T-helper 17 cell (primary cell): ENCODE results near the gene C17orf100. TPM values are rescaled to one million over a fixed set of nuclear protein-coding genes. Genes with fewer than 3 reads are reported as not detected.

Experiments used
- ATAC-seq: fragments of 150-1000 bp; cut with Tn5 transposase; 2 replicates; pipeline ENCODE4 v1.10.0; 2021; ENCODE audit warnings: mild to moderate bottlenecking, moderate library complexity
- DNase-seq, 3 donors: peaks; one replicate each; pipeline versions ENCODE4 v3.0.0 to v3.0.0-alpha.2; 2020 to 2021
- H3K9me3 ChIP-seq: one replicate; pipeline ENCODE4 v1.7.0; 2013; ENCODE audit warnings: low read length, mild to moderate bottlenecking; ENCODE audit not compliant: control insufficient read depth, poor library complexity, severe bottlenecking
- H3K27ac Mint-ChIP-seq: one replicate; pipeline ENCODE4 v1.8.0; 2022; ENCODE audit warnings: mild to moderate bottlenecking, moderate library complexity, mixed read lengths
- H3K27me3 Mint-ChIP-seq: one replicate; pipeline ENCODE4 v1.8.0; 2022; ENCODE audit warnings: mixed read lengths
- H3K36me3 Mint-ChIP-seq: one replicate; pipeline ENCODE4 v1.8.0; 2022; ENCODE audit warnings: low read depth, mixed read lengths
- H3K4me1 Mint-ChIP-seq: one replicate; pipeline ENCODE4 v1.8.0; 2022; ENCODE audit warnings: mild to moderate bottlenecking, mixed read lengths
- H3K4me3 Mint-ChIP-seq: one replicate; pipeline ENCODE4 v1.8.0; 2022; ENCODE audit warnings: mild to moderate bottlenecking, moderate library complexity, mixed read lengths
- total RNA-seq, 4 donors: library from RNA in 2 of 4; stranded (reverse) in 2 of 4; gene quantifications; one replicate each; pipeline ENCODE4 v1.2.3 and lab custom pipeline; 2022 to 2026

Gene C17orf100
- total RNA-seq, 2 donors from 2014 or later, result 1.3 to 2.5 TPM

- H3K27ac Mint-ChIP-seq, result no peak overlapping the region
- no peak for ATAC-seq
- DNase-seq, result no peak
- H3K9me3 ChIP-seq, result no peaks in the 10 kb centered on the region
- peaks cover 47% of the 10 kb centered on the region for H3K27me3 Mint-ChIP-seq
- no peaks in the 10 kb centered on the region for H3K36me3 Mint-ChIP-seq
- peaks cover 2% of the 10 kb centered on the region for H3K4me1 Mint-ChIP-seq
- H3K4me3 Mint-ChIP-seq, result no peak overlapping the region
Measured at GRCh38 chr17:6696906-6697305, 45.3 kb downstream of the C17orf100 start.

DNA sequence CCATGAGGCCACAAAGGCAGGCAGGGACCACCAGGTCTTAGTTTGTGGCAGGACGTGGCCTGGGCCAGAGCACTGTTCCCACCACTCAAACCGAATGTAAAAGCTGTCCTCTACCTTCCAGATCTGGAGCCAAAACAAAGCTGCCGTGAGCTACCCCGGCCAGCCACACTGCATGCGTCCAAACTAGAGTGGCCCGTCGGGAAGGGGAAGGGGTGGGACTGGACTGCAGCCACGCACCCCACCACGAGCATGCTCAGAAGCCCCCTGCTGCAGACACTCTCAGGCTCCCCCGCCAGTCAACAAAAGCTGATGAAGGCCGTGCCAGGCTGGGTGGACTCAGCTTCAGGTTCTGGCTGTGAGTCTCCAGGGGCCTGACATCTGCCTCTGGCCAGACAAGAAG, 46.4 kb downstream of the C17orf100 start:
- Mint-ChIP-seq H3K36me3 (no peaks in the 10 kb centered on the region), H3K27ac (no peak overlapping the region), H3K4me1 (no peaks in the 10 kb centered on the region), H3K4me3 (no peak overlapping the region), H3K27me3 (peaks cover 39% of the 10 kb centered on the region)
- no peak for ATAC-seq
- no peak for DNase-seq
- H3K9me3 ChIP-seq, result no peaks in the 10 kb centered on the region

GRCh38 chr17:6699997-6700947, 48.7 kb downstream of the C17orf100 start:
- Mint-ChIP-seq H3K4me1 (no peaks in the 10 kb centered on the region), H3K27me3 (peaks cover 41% of the 10 kb centered on the region), H3K4me3 (peak overlapping the region; percentile 15), H3K27ac (no peak overlapping the region), H3K36me3 (no peaks in the 10 kb centered on the region)
- H3K9me3 ChIP-seq, result no peaks in the 10 kb centered on the region
- DNase-seq (no peak), ATAC-seq (no peak)

DNA sequence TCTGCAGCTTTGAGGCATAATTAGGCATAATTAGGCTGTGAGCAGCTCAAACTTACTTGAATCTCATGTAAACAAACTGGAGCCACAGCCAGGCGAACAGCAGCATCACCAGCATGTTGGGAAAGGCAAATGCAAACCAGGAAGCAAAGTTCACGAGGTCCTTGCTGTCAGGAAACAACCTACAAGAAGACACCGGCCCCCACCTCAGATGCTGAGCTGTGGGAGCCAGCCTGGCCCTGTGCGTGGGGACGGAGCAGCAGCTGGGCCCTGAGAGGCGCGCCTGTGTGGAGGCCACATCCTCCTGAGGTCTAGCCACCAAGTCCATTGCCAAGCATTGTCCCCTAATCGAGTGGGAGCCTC, 49.4 kb downstream of the C17orf100 start:
- Mint-ChIP-seq H3K27me3 (peaks cover 35% of the 10 kb centered on the region), H3K27ac (no peak overlapping the region), H3K4me1 (no peaks in the 10 kb centered on the region), H3K4me3 (no peak overlapping the region), H3K36me3 (no peaks in the 10 kb centered on the region)
- DNase-seq, result no peak
- H3K9me3 ChIP-seq, result no peaks in the 10 kb centered on the region
- no peak for ATAC-seq

DNA sequence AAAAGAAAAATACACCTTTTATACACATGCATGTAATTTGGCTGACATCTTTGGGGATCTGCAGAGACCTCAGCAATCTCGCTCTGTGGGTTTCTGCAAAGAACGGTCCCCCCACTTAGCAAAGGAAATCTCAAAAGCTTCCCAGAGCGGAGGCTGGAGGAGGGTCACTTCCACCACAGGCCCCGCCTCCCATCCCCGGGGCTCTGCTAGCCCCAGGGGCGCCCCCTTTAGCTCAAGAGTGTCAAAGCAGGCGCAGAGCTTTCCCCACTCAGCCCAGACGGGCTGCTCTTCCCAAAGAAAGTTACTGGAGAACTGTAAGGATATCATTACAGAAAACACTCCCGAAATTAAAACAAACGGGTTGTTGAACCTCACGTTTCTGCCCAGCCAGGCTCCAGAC, 50.2 kb downstream of the C17orf100 start:
- ATAC-seq (peak; percentile 54), DNase-seq (no peak)
- Mint-ChIP-seq H3K27ac (no peak overlapping the region), H3K27me3 (peaks cover 35% of the 10 kb centered on the region), H3K36me3 (no peaks in the 10 kb centered on the region), H3K4me3 (no peak overlapping the region), H3K4me1 (no peaks in the 10 kb centered on the region)
- H3K9me3 ChIP-seq, result no peaks in the 10 kb centered on the region

- Mint-ChIP-seq H3K4me1 (no peaks in the 10 kb centered on the region), H3K27ac (no peak overlapping the region), H3K27me3 (peaks cover 44% of the 10 kb centered on the region), H3K4me3 (no peak overlapping the region), H3K36me3 (no peaks in the 10 kb centered on the region)
- ATAC-seq, result no peak
- H3K9me3 ChIP-seq, result no peaks in the 10 kb centered on the region
- DNase-seq, result no peak
Measured at GRCh38 chr17:6702567-6703215, 51.1 kb downstream of the C17orf100 start.

Other genes with a start within 250 kb of the C17orf100 start
- gene AIPL1, start 216.6 kb upstream of the C17orf100 start, total RNA-seq, result not detected
- gene PIMREG, start 207.3 kb upstream of the C17orf100 start, total RNA-seq, result not detected
- gene PITPNM3, start 95.2 kb upstream of the C17orf100 start, total RNA-seq, result under 1 TPM; 0.31 to 0.52 TPM
- 10 to 100 TPM; 10.8 to 12.1 TPM for gene KIAA0753, start 11.1 kb upstream of the C17orf100 start, total RNA-seq
- 10 to 100 TPM; 10.8 to 16.9 TPM for gene TXNDC17, start 10.7 kb upstream of the C17orf100 start, total RNA-seq
- 10 to 100 TPM; 32.9 to 36.6 TPM for gene MED31, start 157 bp upstream of the C17orf100 start, total RNA-seq
- gene SLC13A5, start 61.6 kb downstream of the C17orf100 start, total RNA-seq, result not detected
- 10 to 100 TPM; 41.2 to 53.2 TPM for gene XAF1, start 104.3 kb downstream of the C17orf100 start, total RNA-seq
- gene FBXO39, start 124.5 kb downstream of the C17orf100 start, total RNA-seq, result under 1 TPM; 0.17 to 0.44 TPM
- gene TEKT1, start 180.0 kb downstream of the C17orf100 start, total RNA-seq, result under 1 TPM in 1 of 2 donors, not detected in 1; 0.37 TPM